NOMO-1 treated with DMSO at 0.1 percent for 48 hours (cell line): ENCODE measurements around the gene INPP5F.
"Not testable (repeated sequence)": the region's sequence is repeated elsewhere in the genome, so short reads cannot be mapped to it uniquely, and the experiment has no call there.

Source experiments
- DNase-seq: peaks from one replicate; lab custom pipeline; 2025; ENCODE audit not compliant: unreplicated experiment; lab: John Stamatoyannopoulos, UW

Gene INPP5F

DNA sequence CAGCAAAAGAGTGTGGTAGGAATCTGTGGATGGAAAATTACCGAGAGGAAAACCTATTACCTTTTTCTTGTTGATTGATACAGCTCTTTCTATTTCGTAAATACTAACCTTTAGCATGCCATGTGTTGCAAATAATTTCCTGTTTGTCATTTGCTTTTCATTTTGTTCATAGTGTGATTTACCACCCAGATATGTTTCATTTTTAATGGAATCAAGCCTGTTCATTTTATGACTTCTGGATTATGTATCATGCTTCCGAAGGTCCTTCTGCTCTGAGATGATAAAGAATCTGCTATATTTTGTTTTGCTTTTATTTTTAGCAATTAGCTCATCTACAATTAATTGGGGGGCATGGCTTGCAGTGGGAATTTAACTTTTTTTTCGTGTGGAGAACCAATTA, 46.5 kb downstream of the INPP5F start:
- no peak for DNase-seq

DNA sequence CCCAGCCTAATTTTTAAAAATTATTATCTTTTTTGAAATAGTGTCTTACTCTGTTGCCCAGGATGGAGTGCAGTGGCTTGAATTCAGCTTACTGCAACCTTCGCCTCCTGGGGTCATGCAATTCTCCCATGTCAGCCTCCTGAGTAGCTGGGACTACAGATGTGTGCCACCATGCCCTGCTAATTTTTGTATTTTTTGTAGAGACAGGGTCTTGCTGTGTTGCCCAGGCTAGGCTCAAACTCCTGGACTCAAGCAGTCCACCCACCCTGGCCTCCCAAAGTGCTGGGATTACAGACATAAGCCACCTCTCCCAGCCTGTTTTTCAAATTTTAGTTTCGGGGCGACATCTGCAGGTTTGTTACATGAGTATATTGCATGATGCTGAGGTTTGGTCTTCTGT, 47.2 kb downstream of the INPP5F start:
- not testable (repeated sequence) for DNase-seq

DNA sequence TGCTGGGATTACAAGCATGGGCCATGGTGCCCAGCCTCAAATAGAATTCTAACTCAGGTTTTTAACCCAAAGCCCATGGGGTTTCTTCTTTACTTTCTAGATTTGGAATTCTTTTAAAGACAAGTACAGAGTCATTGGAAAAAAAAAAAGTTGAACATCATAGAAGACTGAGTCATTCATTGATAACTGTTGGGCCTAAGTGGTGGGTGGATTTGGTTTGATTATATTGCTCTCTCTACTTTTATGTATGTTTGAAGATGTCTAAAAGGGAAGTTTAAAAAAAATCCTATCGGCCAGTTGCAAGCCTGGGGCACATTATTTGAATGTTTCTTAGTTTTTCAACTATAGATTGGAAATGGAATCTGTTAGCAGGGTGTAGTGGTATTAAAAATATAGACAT, 49.7 kb downstream of the INPP5F start:
- no peak for DNase-seq

DNA sequence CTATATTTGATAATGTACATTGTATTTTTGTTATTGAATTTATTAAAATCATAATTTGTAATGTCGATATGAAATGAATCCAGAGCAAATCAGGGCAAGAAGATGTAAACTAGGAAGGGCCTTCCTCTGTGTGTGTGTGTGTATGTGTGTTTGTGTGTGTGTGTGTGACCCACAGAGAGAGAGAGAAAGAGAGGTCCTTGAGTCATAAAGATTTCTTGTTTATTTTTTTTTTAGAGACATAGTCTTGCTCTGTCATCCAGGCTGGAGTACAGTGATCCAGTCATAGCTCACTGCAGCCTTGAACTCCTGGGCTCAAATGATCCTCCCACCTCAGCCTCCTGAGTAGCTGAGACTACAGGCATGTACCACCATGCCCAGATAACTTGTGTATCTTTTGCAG, 50.7 kb downstream of the INPP5F start:
- DNase-seq: no peak

DNA sequence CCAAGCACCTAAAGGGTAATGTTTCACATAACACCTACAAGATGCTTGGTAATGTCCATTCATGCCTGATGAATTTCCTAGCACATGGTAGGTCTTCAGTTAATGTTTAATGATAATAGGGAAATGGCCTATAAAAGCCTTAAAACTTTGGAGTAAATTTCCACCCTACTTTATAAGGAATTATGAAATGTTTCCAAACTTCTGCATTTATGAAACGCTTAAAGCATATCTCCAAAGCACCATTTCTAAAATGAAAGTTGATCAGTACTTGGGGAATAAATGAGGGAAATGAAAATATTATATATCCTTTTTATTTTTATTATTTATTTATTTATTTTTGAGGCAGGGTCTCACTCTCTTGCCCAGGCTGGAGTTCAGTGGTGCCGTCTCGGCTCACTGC, 51.8 kb downstream of the INPP5F start:
- no peak for DNase-seq

DNA sequence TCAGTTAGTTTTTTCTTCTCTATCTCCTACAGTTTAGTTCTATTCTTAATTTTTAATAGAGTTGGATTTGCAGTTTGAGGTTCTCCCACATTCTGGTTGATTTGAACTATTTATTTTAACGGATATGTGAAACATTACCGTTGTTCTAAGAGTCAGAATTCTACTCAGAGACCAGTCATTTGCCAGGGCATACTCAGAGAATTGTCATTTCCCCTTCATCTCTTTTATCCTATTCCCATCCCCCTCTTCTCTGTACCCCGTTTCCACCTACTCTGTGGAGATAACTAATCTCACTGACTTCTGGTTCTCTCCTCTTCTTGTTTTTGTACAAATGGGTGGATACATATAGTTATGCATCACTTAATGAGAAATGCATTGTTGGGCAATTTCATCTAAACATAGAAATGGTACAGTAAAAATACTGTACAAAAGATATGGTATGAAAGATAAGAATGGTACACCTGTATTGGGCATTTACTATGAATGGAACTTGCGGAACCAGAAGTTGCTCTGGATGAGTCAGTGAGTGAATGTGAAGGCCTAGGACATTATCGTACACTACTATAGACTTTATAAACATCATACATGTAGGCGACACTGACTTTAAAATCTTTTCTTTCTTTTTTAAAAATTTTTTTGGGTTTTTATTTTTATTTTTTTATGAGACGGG, 53.1 kb downstream of the INPP5F start:
- DNase-seq: no peak

DNA sequence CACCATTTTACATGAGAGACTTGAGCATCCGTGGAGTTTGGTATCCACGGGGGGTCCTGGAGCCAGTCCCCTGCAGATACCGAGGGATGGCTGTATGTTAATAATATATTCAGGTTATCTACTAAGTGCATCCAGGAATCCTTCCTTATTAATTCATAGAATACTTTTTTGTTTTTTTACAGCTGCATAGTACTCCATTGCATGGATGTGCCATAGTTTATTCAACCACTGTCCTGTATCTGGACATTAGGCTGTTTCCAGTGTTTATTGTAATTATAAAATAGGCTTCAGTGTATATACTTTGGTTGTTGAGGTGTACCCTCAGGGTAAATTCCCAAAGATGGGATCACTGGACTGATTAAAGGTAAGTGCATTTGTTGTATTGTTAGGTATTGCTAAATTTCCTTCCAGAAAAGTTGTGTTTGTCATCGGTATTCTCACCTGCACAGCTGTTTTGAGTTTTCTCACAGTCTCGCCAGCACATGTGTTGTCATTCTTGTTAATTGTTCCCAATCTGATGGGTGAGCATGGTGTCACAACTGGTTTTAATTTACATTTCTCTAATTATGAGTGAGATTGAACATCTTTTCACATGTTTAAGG, 55.1 kb downstream of the INPP5F start:
- DNase-seq: no peak

DNA sequence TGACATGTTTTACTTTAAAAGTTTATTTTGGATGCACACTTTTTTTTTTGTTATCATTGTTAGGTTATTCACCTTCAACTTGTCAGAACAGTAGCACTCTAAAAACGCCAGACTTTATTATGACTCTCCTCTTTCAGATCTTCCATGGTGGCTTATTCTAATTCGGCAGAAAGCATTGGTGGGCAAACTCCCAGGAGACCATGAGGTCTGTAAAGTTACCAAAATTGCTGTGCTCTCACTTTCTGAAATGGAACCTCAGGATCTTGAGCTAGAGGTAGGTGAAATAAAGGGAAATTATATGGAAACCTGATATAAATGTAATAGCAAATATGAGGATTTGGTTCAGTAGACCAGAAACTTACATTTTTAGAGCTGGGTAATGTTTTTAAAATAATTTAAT, 55.6 kb downstream of the INPP5F start:
- no peak for DNase-seq

DNA sequence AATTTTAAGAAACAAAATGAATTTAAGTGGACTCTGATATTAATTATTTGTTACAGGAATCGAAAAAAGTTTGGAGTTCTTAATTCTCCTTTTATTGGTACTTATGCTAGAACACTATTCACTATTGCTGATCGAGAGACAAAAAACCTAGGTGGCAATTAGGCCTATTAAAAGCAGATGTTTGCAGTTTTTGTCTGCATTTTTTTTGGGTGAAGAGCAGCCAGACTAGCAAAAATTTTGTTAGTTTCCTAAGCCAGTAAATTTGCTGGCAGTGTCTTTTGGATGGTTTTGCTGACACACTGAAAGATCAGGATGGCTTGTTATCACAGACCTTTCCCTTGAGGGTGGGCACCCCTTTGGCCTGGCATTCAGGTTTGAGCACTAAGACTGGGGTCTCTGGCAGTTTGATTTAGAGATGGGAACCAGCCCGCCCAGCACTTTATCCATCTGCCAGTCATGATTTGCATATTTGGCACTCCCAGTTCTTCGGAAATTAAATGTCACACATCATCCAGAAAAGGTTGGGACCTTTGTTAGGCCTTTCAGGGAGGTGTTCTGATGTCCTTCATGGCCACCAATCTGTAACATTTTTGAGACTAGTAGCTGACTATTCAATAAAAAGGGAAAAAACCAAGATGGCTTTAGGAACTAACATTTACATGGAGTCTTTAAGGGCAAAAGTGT, 57.3 kb downstream of the INPP5F start:
- DNase-seq: no peak

DNA sequence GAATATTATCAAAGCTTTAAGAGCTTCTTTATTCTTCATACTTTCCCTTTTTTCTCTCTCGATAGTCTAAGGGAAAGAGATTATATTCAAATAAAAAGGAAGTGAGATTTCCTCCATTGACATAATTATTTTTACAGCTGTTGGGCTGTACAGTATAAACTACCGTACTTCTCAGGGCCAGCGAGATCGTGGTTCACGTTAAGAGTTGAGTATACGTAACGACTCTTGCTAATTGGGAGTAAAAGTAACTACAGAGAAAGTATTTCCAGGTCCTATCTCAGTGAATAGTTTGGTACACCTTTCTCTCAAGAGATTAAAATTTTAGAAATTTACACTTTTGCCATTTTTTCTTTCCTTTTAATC, 57.8 kb downstream of the INPP5F start:
- peak; percentile 57 for DNase-seq

DNA sequence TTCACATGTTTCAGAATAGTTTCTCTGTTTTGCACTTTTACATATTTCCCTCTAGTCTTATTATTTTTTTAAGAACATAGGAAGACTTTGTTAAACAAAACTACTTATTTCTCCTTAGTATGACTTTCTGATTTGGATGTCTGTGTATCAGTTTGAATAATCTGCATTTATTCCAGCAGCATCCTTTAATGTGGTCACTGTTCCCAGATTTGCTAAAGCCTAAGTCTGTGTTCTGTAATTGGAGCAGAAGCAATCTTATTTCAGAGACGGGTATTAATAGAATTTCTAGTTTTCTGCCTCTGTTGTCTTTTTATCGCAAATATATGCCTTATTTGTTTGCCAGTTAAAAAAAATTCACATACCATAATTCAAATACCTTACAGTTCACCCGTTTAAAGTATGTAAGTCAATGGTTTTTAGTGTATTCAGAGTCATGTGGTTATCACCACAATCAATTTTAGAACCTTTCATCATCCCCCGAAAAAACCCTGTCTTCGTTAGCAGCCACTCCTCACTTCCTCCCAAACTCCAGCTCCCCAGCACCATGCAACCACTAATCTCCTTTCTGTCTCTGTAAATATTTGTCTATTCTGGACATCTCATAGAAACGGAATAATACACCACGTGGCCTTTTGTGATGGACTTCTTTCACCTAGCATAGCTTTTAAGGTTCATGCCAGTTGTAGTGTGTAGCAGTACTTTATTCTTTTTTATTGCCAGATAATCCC, 58.7 kb downstream of the INPP5F start:
- DNase-seq: peak; percentile 96

DNA sequence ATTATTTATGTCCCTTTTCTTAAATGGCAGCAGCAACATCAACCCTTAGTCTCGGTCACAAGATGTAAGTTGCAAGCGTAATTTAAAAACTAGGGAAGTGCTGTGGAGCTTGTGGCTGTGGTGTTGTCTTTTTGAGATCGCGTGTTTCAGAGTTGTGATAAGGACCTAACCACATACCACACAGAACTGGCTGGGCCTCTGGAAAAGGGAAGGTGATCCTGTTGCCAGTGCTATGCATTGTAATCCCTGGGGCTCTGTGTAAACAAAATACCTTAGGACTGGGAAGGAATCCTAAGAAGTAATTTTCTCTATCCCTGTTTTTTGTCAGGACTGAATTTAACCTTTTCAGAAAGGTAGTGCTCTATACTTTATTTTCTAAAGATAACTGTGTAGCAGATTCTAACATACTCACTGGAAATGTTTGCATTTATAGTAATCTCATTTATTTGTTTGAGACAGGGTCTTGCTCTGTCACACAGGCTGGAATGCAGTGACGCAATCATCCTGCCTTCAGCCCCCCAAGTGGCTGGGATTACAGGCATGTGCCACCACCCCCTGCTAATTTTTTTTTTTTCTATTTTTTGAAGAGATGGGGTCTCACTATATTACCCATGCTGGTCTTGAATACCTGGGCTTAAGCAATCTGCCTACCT, 60.4 kb downstream of the INPP5F start:
- DNase-seq: peak; percentile 97

DNA sequence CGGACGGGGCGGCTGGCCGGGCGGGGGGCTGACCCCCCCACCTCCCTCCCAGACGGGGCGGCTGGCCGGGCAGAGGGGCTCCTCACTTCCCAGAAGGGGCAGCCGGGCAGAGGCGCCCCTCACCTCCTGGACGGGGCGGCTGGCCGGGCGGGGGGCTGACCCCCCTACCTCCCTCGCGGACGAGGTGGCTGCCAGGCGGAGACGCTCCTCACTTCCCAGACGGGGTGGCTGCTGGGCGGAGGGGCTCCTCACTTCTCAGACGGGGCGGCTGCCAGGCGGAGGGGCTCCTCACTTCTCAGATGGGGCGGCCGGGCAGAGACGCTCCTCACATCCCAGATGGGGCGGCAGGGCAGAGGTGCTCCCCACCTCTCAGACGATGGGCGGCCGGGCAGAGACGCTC, 69.3 kb downstream of the INPP5F start:
- DNase-seq: not testable (repeated sequence)

DNA sequence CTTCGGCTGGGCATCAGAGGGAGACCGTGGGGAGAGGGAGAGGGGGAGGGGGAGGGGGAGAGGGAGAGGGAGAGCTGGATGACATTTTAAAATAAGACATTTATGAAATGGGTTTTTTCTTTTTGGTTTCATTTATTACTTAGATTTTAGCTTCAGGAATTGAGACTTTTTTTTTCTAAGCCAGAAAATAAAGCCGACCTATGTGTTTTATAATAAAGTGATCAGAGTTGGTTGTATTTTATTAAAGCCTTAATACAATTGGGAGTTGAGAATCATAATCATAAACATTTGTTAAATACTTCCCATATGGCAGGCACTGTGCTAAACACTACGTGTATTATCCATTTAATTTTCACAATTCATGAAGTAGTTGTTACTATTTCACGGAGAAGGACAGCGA, 70.2 kb downstream of the INPP5F start:
- no peak for DNase-seq

DNA sequence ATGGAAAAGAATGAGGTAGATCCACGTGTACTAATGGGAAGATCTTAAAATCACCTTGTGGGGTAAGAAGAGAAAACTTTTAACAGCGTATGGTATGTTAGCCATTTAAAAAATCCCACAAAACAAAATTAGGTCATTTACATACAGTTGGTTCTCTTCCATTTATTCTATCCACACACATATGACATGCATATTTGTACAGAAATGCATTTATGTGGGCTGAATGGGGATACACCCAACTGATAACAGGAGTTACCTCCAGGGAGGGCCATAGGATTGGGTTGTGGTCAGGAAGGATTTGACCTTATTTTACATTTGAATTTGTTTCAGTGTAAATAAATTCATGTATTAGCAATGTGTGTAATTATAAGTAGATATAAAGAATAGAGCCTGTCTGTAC, 75.3 kb downstream of the INPP5F start:
- no peak for DNase-seq

DNA sequence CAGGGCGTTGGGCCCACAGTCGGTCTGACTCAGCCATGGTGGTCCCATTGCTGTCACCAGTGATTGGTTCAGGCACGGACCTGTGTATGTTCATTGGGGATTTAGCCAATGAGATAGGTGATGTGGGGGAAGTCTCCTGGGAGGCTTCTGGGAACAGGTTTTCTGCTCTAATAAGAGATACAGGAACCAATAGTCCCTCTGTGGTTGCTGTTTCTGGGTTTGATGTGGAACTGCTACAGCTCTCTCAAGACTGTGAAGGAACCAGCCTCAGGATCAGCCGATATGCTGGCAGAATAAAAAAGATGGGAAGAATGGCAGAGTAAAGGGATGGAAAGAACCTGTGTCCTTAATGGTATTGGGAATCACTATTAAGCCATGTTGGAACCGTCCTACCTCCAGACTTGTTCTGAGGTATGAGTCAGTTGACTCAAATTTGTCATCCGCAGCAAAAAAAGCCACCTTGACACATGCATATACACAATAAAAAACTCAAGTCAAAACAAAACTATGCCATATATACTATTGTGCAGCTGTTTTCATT, 76.2 kb downstream of the INPP5F start:
- no peak for DNase-seq

DNA sequence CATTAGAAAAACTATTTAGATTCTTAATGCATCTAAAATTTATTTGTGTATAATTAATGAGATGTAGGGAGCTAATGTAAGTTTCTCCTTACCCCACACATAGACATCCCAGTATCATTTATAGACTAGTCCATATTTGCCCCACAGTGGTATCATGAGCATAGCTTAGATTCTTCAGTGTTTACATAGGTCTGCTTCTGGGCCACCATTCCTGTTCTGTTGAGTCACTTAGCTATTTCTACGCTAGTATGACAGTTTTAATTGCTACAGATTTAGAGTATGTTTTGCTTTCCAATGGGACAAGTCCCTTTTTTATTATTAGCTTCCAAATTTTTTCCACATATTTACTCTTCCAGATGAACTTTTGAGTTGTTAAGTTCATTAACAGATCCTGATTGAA, 77.4 kb downstream of the INPP5F start:
- DNase-seq: no peak

DNA sequence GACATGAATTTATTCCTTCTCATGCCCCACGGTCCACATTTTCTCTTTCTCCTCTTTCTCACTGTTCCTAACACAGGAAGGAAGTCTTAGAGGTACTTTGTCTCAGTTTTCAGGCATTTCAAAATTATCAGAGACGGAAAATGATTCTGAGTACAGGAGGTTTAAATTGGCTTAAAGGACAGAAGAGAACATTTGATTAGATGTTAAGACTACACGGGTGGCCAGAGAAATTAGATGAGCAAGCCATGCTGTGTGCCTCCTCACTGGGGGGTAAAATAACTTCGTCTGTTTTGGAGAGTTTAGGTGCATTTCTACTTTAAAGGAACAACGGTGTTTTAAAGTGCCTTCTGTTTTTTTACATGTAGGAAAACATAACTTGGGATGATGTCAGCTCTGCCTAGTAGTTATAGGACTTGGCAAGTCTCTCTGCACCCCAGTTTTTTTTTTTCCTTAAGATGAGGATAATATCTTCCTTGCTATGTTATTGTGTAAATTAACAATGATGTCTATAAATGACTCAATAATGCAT, 79.9 kb downstream of the INPP5F start:
- DNase-seq: no peak

DNA sequence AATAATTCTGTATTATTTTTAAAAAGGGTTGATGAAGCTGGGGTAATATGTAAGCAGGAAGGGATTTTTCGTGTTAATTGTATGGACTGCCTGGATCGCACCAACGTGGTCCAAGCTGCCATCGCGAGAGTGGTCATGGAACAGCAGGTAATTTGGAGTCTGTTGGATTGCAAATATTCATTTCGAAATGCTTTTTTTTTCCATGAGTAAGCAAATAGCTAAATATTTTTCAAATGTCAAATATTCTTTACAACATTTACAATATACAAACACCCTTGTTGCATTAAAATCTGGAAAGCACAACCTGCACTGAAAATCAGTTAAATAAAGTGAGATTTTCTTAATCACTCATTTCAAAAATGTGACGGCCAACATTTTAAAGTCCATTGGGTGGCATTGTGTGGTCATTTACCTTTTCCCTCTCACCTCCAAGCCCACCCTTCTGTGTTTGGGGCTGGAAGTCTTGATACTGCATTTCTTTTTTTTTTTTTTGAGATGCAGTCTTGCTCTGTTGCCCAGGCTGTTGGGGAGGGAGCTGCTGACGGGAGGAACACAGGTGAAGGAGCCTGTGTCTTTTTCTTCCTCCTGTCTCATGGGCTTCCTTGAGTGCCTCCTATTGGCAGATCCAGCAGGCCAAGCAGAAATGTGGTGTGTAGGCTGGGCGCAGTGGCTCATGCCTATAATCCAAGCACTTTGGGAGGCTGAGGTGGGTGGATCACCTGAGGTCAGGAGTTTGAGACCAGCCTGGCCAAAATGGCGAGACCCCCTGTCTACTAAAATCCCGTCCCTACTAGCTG, 80.7 kb downstream of the INPP5F start:
- no peak for DNase-seq
